Endothelial cell (in vitro differentiated cells): ENCODE measurements around the gene IGFBP4. TPM values are rescaled to one million over a fixed set of nuclear protein-coding genes. Genes with fewer than 3 reads are reported as not detected.

ENCODE experiments used
- DNase-seq: peaks from one replicate; pipeline ENCODE4 v3.0.0; 2021; ENCODE audit warnings: low spot score
- H3K27ac Mint-ChIP-seq: one replicate; pipeline ENCODE4 v1.8.0; 2021; ENCODE audit warnings: mixed read lengths, inconsistent platforms; ENCODE audit not compliant: unreplicated experiment
- H3K27me3 Mint-ChIP-seq: one replicate; pipeline ENCODE4 v1.8.0; 2021; ENCODE audit warnings: mild to moderate bottlenecking, moderate library complexity, mixed read lengths, inconsistent platforms; ENCODE audit not compliant: unreplicated experiment
- H3K36me3 Mint-ChIP-seq: one replicate; pipeline ENCODE4 v1.8.0; 2021; ENCODE audit warnings: mild to moderate bottlenecking, low read depth, mixed read lengths, inconsistent platforms; ENCODE audit not compliant: unreplicated experiment
- H3K4me1 Mint-ChIP-seq: one replicate; pipeline ENCODE4 v1.8.0; 2021; ENCODE audit warnings: mild to moderate bottlenecking, mixed read lengths, inconsistent platforms; ENCODE audit not compliant: unreplicated experiment
- H3K4me3 Mint-ChIP-seq: one replicate; pipeline ENCODE4 v1.8.0; 2021; ENCODE audit warnings: mild to moderate bottlenecking, mixed read lengths, inconsistent platforms; ENCODE audit not compliant: unreplicated experiment
- H3K9me3 Mint-ChIP-seq: one replicate; pipeline ENCODE4 v1.8.0; 2021; ENCODE audit warnings: mixed read lengths, inconsistent platforms; ENCODE audit not compliant: unreplicated experiment
- CTCF ChIP-seq: fragments of 200-600 bp; sonication (generic); IDR thresholded peaks from one replicate; pipeline ENCODE4 v1.5.0; 2021; ENCODE audit warnings: antibody characterized with exemption; ENCODE audit not compliant: unreplicated experiment
- total RNA-seq: library from RNA; stranded (reverse); fragmentation: NEBNext Ultra II Directional; extraction: Animal tissue kit (Norgen Biotek cat#: 25700); gene quantifications from one replicate; pipeline ENCODE4 v1.2.1, GENCODE V29; 2021; ENCODE audit not compliant: unreplicated experiment

IGFBP4 gene
- total RNA-seq, 1 donor from 2014 or later = 1,531 TPM

GRCh38 chr17:40496634-40497420 lies 53.6 kb downstream of the IGFBP4 start:
- Mint-ChIP-seq H3K36me3 (no peaks in the 10 kb centered on the region), H3K4me1 (peaks cover 9% of the 10 kb centered on the region), H3K27me3 (peaks cover 6% of the 10 kb centered on the region), H3K4me3 (no peak overlapping the region), H3K27ac (no peak overlapping the region), H3K9me3 (no peaks in the 10 kb centered on the region)
- DNase-seq = no peak
- TF ChIP-seq CTCF = no peak

- Mint-ChIP-seq H3K4me3 (no peak overlapping the region), H3K27ac (no peak overlapping the region), H3K9me3 (no peaks in the 10 kb centered on the region), H3K27me3 (peaks cover 7% of the 10 kb centered on the region), H3K4me1 (peaks cover 9% of the 10 kb centered on the region), H3K36me3 (no peaks in the 10 kb centered on the region)
- no peak for DNase-seq
- no peak for TF ChIP-seq CTCF
Measured at GRCh38 chr17:40497695-40498094, 54.4 kb downstream of the IGFBP4 start.

GRCh38 chr17:40498281-40499084 lies 55.2 kb downstream of the IGFBP4 start:
- Mint-ChIP-seq H3K27me3 (peaks cover 9% of the 10 kb centered on the region), H3K4me3 (no peak overlapping the region), H3K27ac (no peak overlapping the region), H3K36me3 (no peaks in the 10 kb centered on the region), H3K9me3 (no peaks in the 10 kb centered on the region), H3K4me1 (peaks cover 9% of the 10 kb centered on the region)
- TF ChIP-seq CTCF = no peak
- DNase-seq = no peak

GRCh38 chr17:40499551-40500189 lies 56.4 kb downstream of the IGFBP4 start:
- no peak for TF ChIP-seq CTCF
- H3K4me1 Mint-ChIP-seq = peaks cover 9% of the 10 kb centered on the region
- H3K27me3 Mint-ChIP-seq = peaks cover 9% of the 10 kb centered on the region
- H3K27ac Mint-ChIP-seq = peak overlapping the region; percentile 94
- DNase-seq = peak; percentile 74
- H3K9me3 Mint-ChIP-seq = no peaks in the 10 kb centered on the region
- no peak overlapping the region for H3K4me3 Mint-ChIP-seq
- H3K36me3 Mint-ChIP-seq = no peaks in the 10 kb centered on the region
